K562 (cell line): ENCODE measurements around the gene NLRP4. TPM values are rescaled to one million over a fixed set of nuclear protein-coding genes. Genes with fewer than 3 reads are reported as not detected.

Experiments
- NUFIP1 ChIP-seq: fragments of 450-650 bp; IDR thresholded peaks from 2 replicates; pipeline ENCODE4 v1.6.1; 2018; ENCODE audit not compliant: partially characterized antibody
- SMC3 ChIP-seq: conservative IDR thresholded peaks from 2 replicates; pipeline ENCODE4 v1.6.1; 2011; ENCODE audit warnings: low read depth, low read length, improper control_type of control experiment; ENCODE audit not compliant: insufficient read depth
- ZBTB40 ChIP-seq, 2 experiments: fragments of 450-650 bp in 1 of 2; sonication (generic) in 1 of 2; formaldehyde crosslinking in 1 of 2; IDR thresholded peaks; 2 replicates each; pipeline versions ENCODE4 v1.7.1 to v1.9.0; 2016 to 2022; ENCODE audit warnings: inconsistent platforms in 1 of 2, mild to moderate bottlenecking in 1 of 2, missing genetic modification reagents in 1 of 2
- polyA plus RNA-seq, 8 experiments: library from polyadenylated mRNA; depleted of rRNA in 4 of 8; stranded (reverse) in 5 of 8; unstranded in 3 of 8; fragments of >200 nt; fragmentation: Nextera tagmentation in 2 of 8; fragmentation: Illumina TruSeq in 1 of 8; extraction: Ambion mirVana in 2 of 8; extraction: Trizol in 1 of 8; gene quantifications; 2 replicates each; pipeline versions ENCODE4 v1.2.1 to v1.2.3, GENCODE V29; 2011 to 2014; ENCODE audit warnings: inconsistent platforms in 1 of 8, missing spikeins in 1 of 8
- total RNA-seq, 7 experiments: library from RNA; depleted of rRNA in 6 of 7; stranded (reverse); fragments of >200 nt in 6 of 7; fragmentation: Illumina TruSeq in 2 of 7; extraction: Trizol in 2 of 7; gene quantifications; 2 replicates each; pipeline versions ENCODE4 v1.2.1 to v1.2.3, GENCODE V29; 2011 to 2021; ENCODE audit warnings: low replicate concordance in 1 of 7

Gene NLRP4
- total and polyA plus RNA-seq, 9 of the 15 experiments (the other 6 are each of a cell fraction or from before 2014, with no cell fraction given): 0.03 to 0.14 (median 0.05) TPM; not detected in 3

GRCh38 chr19:55907746-55908145 is 71.4 kb downstream of the NLRP4 start (continued):
- TF ChIP-seq ZBTB40 (IDR thresholded peaks at IDR 0.05) (no peak), ZBTB40 (CRISPR knock-in tag; IDR thresholded peaks at IDR 0.05) (no peak), NUFIP1 (no peak), SMC3 (no peak)
